H1 (cell line): Measurements from ENCODE around the gene RIOK3. TPM values are rescaled to one million over a fixed set of nuclear protein-coding genes. Genes with fewer than 3 reads are reported as not detected.

Experiments used
- CTCF ChIA-PET: fragments of 300-600 bp; sonication (Branson Sonifier 250); formaldehyde crosslinking; loops from one replicate; lab custom pipeline; 2021; ENCODE audit not compliant: partially characterized antibody; lab: Charles Lee
- POLR2A ChIA-PET: fragments of 300-600 bp; sonication (Branson Sonifier 250); formaldehyde crosslinking; loops from one replicate; lab custom pipeline; 2021; ENCODE audit warnings: inconsistent platforms; ENCODE audit not compliant: partially characterized antibody; lab: Charles Lee
- DNase-seq, 2 experiments: peaks; one replicate each; pipeline versions ENCODE4 v3.0.0 to v3.0.0-alpha.2; 2010 to 2022; ENCODE audit warnings: low spot score in 2 of 2, low read depth in 1 of 2, mixed read lengths in 1 of 2
- FAIRE-seq: peaks from 2 replicates; lab custom pipeline; 2011; peaks lifted over from hg19 to GRCh38; lab: Jason Lieb, UNC
- H2AFZ ChIP-seq: 2 replicates; pipeline ENCODE4 v1.8.1; 2012; ENCODE audit warnings: low read length, inconsistent platforms
- H2AK5ac ChIP-seq: 2 replicates; pipeline ENCODE4 v1.6.1; 2013; ENCODE audit warnings: low read depth, low read length
- H2BK120ac ChIP-seq: replicated peaks from 2 replicates; pipeline ENCODE3; 2013; ENCODE audit warnings: low read depth, low read length, inconsistent platforms
- H2BK12ac ChIP-seq: 2 replicates; pipeline ENCODE4 v1.6.1; 2013; ENCODE audit warnings: low read depth, low read length
- H2BK15ac ChIP-seq: 2 replicates; pipeline ENCODE4 v1.6.1; 2013; ENCODE audit warnings: low read length
- H2BK20ac ChIP-seq: 2 replicates; pipeline ENCODE4 v1.6.1; 2013; ENCODE audit warnings: low read length
- H2BK5ac ChIP-seq: 2 replicates; pipeline ENCODE4 v1.6.1; 2013; ENCODE audit warnings: low read depth, low read length
- H3K14ac ChIP-seq: 2 replicates; pipeline ENCODE4 v1.6.1; 2013; ENCODE audit warnings: inconsistent platforms; ENCODE audit not compliant: insufficient read length
- H3K18ac ChIP-seq: 2 replicates; pipeline ENCODE4 v1.6.1; 2013; ENCODE audit warnings: low read length; ENCODE audit errors: extremely low read depth
- H3K23ac ChIP-seq: 2 replicates; pipeline ENCODE4 v1.6.1; 2013; ENCODE audit warnings: inconsistent platforms; ENCODE audit not compliant: insufficient read length
- H3K23me2 ChIP-seq: 2 replicates; pipeline ENCODE4 v1.6.1; 2013; ENCODE audit warnings: low read depth, low read length
- H3K27ac ChIP-seq: 2 replicates; pipeline ENCODE4 v1.6.1; 2011; ENCODE audit warnings: low read depth, low read length, inconsistent platforms
- H3K27me3 ChIP-seq, 4 experiments: replicated peaks in 1 of 4; 1 replicate in 1 of 4; 2 replicates in 3 of 4; pipeline versions ENCODE4 v1.6.1 to v1.8.1; 2011 to 2013; ENCODE audit warnings: low read length in 3 of 4, mild to moderate bottlenecking in 3 of 4, inconsistent platforms in 2 of 4, mixed read lengths in 2 of 4, moderate library complexity in 1 of 4; ENCODE audit not compliant: control insufficient read depth in 3 of 4, insufficient read depth in 3 of 4; ENCODE audit errors: extremely low read depth in 1 of 4
- H3K36me3 ChIP-seq, 4 experiments: 2 replicates each; pipeline versions ENCODE4 v1.6.1 to v1.8.1; 2011 to 2013; ENCODE audit warnings: mild to moderate bottlenecking in 4 of 4, low read length in 3 of 4, moderate library complexity in 2 of 4, control low read depth in 1 of 4, inconsistent platforms in 1 of 4; ENCODE audit not compliant: insufficient read depth in 4 of 4, control insufficient read depth in 2 of 4
- H3K4ac ChIP-seq: replicated peaks from 2 replicates; pipeline ENCODE3; 2013; ENCODE audit warnings: low read length, low read depth, mixed read lengths, inconsistent platforms; ENCODE audit not compliant: insufficient read length
- H3K4me1 ChIP-seq, 4 experiments: replicated peaks in 1 of 4; 1 replicate in 1 of 4; 2 replicates in 3 of 4; pipeline versions ENCODE4 v1.6.1 to v1.8.1; 2011 to 2013; ENCODE audit warnings: low read length in 3 of 4, inconsistent platforms in 2 of 4, mixed read lengths in 1 of 4; ENCODE audit not compliant: insufficient read depth in 4 of 4, control insufficient read depth in 3 of 4
- H3K4me2 ChIP-seq, 2 experiments: 2 replicates each; pipeline versions ENCODE4 v1.6.1 to v1.8.1; 2011 to 2013; ENCODE audit warnings: low read depth in 2 of 2, low read length in 2 of 2, control low read depth in 1 of 2, inconsistent platforms in 1 of 2, mild to moderate bottlenecking in 1 of 2; ENCODE audit not compliant: insufficient read depth in 1 of 2
- H3K4me3 ChIP-seq, 4 experiments: fragments of 200-600, 300-600 bp in 1 of 4; sonication (generic), shearing (Covaris generic), sonication (Bioruptor Twin) in 1 of 4; 2 replicates each; pipeline versions ENCODE4 v1.5.1 to v1.8.1; 2011 to 2016; ENCODE audit warnings: low read length in 4 of 4, low read depth in 3 of 4, control low read depth in 2 of 4, inconsistent platforms in 2 of 4, mild to moderate bottlenecking in 2 of 4, mixed read lengths in 1 of 4, moderate library complexity in 1 of 4; ENCODE audit not compliant: insufficient read depth in 2 of 4; ENCODE audit errors: extremely low read depth in 1 of 4
- H3K56ac ChIP-seq: replicated peaks from 2 replicates; pipeline ENCODE3; 2013; ENCODE audit warnings: low read depth, mild to moderate bottlenecking, mixed read lengths, low read length, inconsistent platforms; ENCODE audit not compliant: insufficient read length
- H3K79me1 ChIP-seq: 2 replicates; pipeline ENCODE4 v1.6.1; 2013; ENCODE audit warnings: low read depth, low read length, control low read depth
- H3K79me2 ChIP-seq, 2 experiments: 2 replicates each; pipeline versions ENCODE4 v1.6.1 to v1.8.1; 2012 to 2013; ENCODE audit warnings: low read length in 2 of 2, mild to moderate bottlenecking in 2 of 2, inconsistent platforms in 1 of 2; ENCODE audit not compliant: insufficient read depth in 2 of 2, control insufficient read depth in 1 of 2
- H3K9ac ChIP-seq, 4 experiments: replicated peaks in 1 of 4; 1 replicate in 1 of 4; 2 replicates in 3 of 4; pipeline versions ENCODE4 v1.6.1 to v1.8.1; 2011 to 2013; ENCODE audit warnings: low read depth in 3 of 4, low read length in 3 of 4, control low read depth in 2 of 4, mild to moderate bottlenecking in 2 of 4, moderate library complexity in 2 of 4, inconsistent platforms in 1 of 4; ENCODE audit errors: extremely low read depth in 1 of 4
- H3K9me3 ChIP-seq, 2 experiments: 2 replicates each; pipeline versions ENCODE4 v1.6.1 to v1.8.1; 2012 to 2013; ENCODE audit warnings: mild to moderate bottlenecking in 2 of 2, moderate library complexity in 2 of 2, control low read depth in 1 of 2, inconsistent platforms in 1 of 2, low read depth in 1 of 2, low read length in 1 of 2, mixed read lengths in 1 of 2; ENCODE audit not compliant: insufficient read depth in 2 of 2
- H4K20me1 ChIP-seq, 2 experiments: replicated peaks in 1 of 2; 2 replicates each; pipeline versions ENCODE3 to v1.8.1; 2011 to 2013; ENCODE audit warnings: inconsistent platforms in 2 of 2, low read length in 2 of 2, mild to moderate bottlenecking in 1 of 2; ENCODE audit not compliant: insufficient read depth in 2 of 2, control insufficient read depth in 1 of 2
- H4K5ac ChIP-seq: 2 replicates; pipeline ENCODE4 v1.6.1; 2013; ENCODE audit warnings: low read length, low read depth, mixed read lengths, inconsistent platforms; ENCODE audit not compliant: insufficient read length
- H4K8ac ChIP-seq: 2 replicates; pipeline ENCODE4 v1.8.0; 2013; ENCODE audit warnings: mild to moderate bottlenecking, moderate library complexity, low read length, inconsistent platforms; ENCODE audit not compliant: insufficient read depth; ENCODE audit errors: extremely low read depth
- H4K91ac ChIP-seq: replicated peaks from 2 replicates; pipeline ENCODE3; 2013; ENCODE audit warnings: low read length, mixed read lengths, inconsistent platforms; ENCODE audit not compliant: insufficient read length
- CREB1 ChIP-seq: IDR thresholded peaks from 2 replicates; pipeline ENCODE4 v1.6.1; 2012; ENCODE audit warnings: inconsistent platforms
- YY1 ChIP-seq: IDR thresholded peaks from 2 replicates; pipeline ENCODE4 v1.6.1; 2011; ENCODE audit warnings: low read depth, mild to moderate bottlenecking, low read length
- WGBS, 2 experiments: shearing (Covaris generic) in 1 of 2; methylation state at CpG; one replicate each; pipeline versions ENCODE4 v1.1.6 to v1.1.7; 2013 to 2015; ENCODE audit warnings: low lambda C conversion rate in 2 of 2, mixed read lengths in 2 of 2, inconsistent platforms in 1 of 2, low coverage in 1 of 2, missing lambda C conversion rate in 1 of 2; ENCODE audit not compliant: insufficient replicate concordance in 2 of 2, insufficient coverage in 1 of 2, insufficient read length in 1 of 2; ENCODE audit errors: extremely low coverage in 1 of 2, missing lambda C conversion rate in 1 of 2; 5-methylcytosine and 5-hydroxymethylcytosine counted together
- polyA plus RNA-seq, 7 experiments: library from polyadenylated mRNA; depleted of rRNA in 3 of 7; stranded (reverse) in 5 of 7; unstranded in 2 of 7; fragments of >200 nt in 5 of 7; fragments of 200-250 nt in 2 of 7; gene quantifications; 1 replicate in 5 of 7; 2 replicates in 1 of 7; 4 replicates in 1 of 7; pipeline versions ENCODE4 v1.2.1 to v1.2.3, GENCODE V29; 2011 to 2013; ENCODE audit warnings: missing spikeins in 2 of 7, mixed read lengths in 2 of 7
- total RNA-seq: library from RNA; stranded (reverse); fragmentation: NEBNext Ultra II Directional; extraction: Animal tissue kit (Norgen Biotek cat#: 25700); gene quantifications from 2 replicates; pipeline ENCODE4 v1.2.1, GENCODE V29; 2021

The RIOK3 gene
- total and polyA plus RNA-seq, 2 of the 8 experiments (the other 6 are each of a cell fraction or from before 2014, with no cell fraction given), result 7.5 to 24.3 TPM

- FAIRE-seq (no peak), DNase-seq (no peak)
- CTCF ChIA-PET, result no interaction called here
- Histone ChIP-seq H3K79me1 (no peaks in the 10 kb centered on the region; the same call in 1 of the 2 replicates), H2AK5ac (no peak overlapping the region), H2BK5ac (no peak overlapping the region), H4K20me1 (peaks cover 5% of the 10 kb centered on the region in 2 experiments), H3K56ac (peak overlapping the region; percentile 10), H3K79me2 (peaks cover 0 to 5% of the 10 kb centered on the region in 2 experiments; a peak in 1 of 4 replicates), H3K4me1 (peaks cover 2 to 6% (median 4%) of the 10 kb centered on the region in 4 experiments; a peak in 5 of 7 replicates), H3K23me2 (peaks cover 7% of the 10 kb centered on the region; the same call in 1 of the 2 replicates), H3K4ac (no peak overlapping the region), H3K36me3 (peaks cover 0 to 4% (median 0%) of the 10 kb centered on the region in 4 experiments; a peak in 2 of 8 replicates), H3K4me3 (peak overlapping the region; percentile 72 to 99 (median 82)), H3K4me2 (peak overlapping the region; percentile 78 to 91), H3K23ac (no peak overlapping the region)
- WGBS, 2 experiments, result 41% methylated on average over 6 of the region's 6 CpGs; no CpG with 5 or more reads in 1 of the 2 experiments
- TF ChIP-seq YY1, result 0 out of 2 replicates have a peak, but pooled peaks have one; percentile 6
- TF ChIP-seq CREB1, result no peak
- TF ChIP-seq, all 59 proteins: peak for 1
- Histone ChIP-seq H4K91ac (no peak overlapping the region), H2AFZ (no peak overlapping the region), H2BK12ac (no peak overlapping the region), H4K5ac (no peak overlapping the region), H2BK15ac (no peak overlapping the region), H3K27ac (no peak overlapping the region), H3K27me3 (peaks cover 0 to 13% (median 5%) of the 10 kb centered on the region in 4 experiments; a peak in 5 of 7 replicates), H3K9me3 (no peaks in the 10 kb centered on the region), H2BK20ac (0 out of 2 replicates have a peak overlapping the region, but pooled peaks have one; percentile 80), H4K8ac (no peak overlapping the region), H3K9ac (peak overlapping the region in 2 of 4 experiments; percentile 70; a peak in 4 of 7 replicates), H3K18ac (peak overlapping the region; percentile 32; the same call in 1 of the 2 replicates), H2BK120ac (no peak overlapping the region), H3K14ac (no peak overlapping the region)
- POLR2A ChIA-PET, result interaction anchor here (1.0 kb wide), 1 partner anchor 16 kb away, joined by 3 read pairs; no protein-coding TSS in a partner anchor
Measured at GRCh38 chr18:23502516-23503037, 49.5 kb downstream of the RIOK3 start.
